Measurements from ENCODE around the gene CHTF8. TPM values are rescaled to one million over a fixed set of nuclear protein-coding genes. Genes with fewer than 3 reads are reported as not detected.

CHTF8 gene
- total RNA-seq, 1 donor from 2014 or later: 47.4 TPM

- H3K4me3 ChIP-seq (ENCODE audit: low read depth, low read length): no peak overlapping the region
- DNase-seq (ENCODE audit: low read depth): no peak
- TF ChIP-seq CTCF (conservative IDR thresholded peaks at IDR 0.05; ENCODE audit: low read depth, low read length): no peak
Observed at GRCh38 chr16:69085032-69085695, 47.2 kb downstream of the CHTF8 start.

- no peak for DNase-seq (ENCODE audit: low read depth)
Observed at GRCh38 chr16:69084289-69084688, 48.1 kb downstream of the CHTF8 start.

GRCh38 chr16:69083306-69083941, 49.0 kb downstream of the CHTF8 start:
- no peak overlapping the region for H3K4me3 ChIP-seq (ENCODE audit: low read depth, low read length)
- DNase-seq (ENCODE audit: low read depth): no peak
- TF ChIP-seq CTCF (conservative IDR thresholded peaks at IDR 0.05; ENCODE audit: low read depth, low read length): peak; percentile 45

More at GRCh38 chr16:69084289-69084688, 48.1 kb downstream of the CHTF8 start:
- TF ChIP-seq CTCF (conservative IDR thresholded peaks at IDR 0.05; ENCODE audit: low read depth, low read length): no peak
- no peak overlapping the region for H3K4me3 ChIP-seq (ENCODE audit: low read depth, low read length)

- no peak for TF ChIP-seq CTCF (conservative IDR thresholded peaks at IDR 0.05; ENCODE audit: low read depth, low read length)
- DNase-seq (ENCODE audit: low read depth): no peak
- H3K4me3 ChIP-seq (ENCODE audit: low read depth, low read length): no peak overlapping the region
Observed at GRCh38 chr16:69079697-69080096, 52.7 kb downstream of the CHTF8 start.

GRCh38 chr16:69078073-69078472, 54.3 kb downstream of the CHTF8 start:
- no peak overlapping the region for H3K4me3 ChIP-seq (ENCODE audit: low read depth, low read length)
- DNase-seq (ENCODE audit: low read depth): no peak
- TF ChIP-seq CTCF (conservative IDR thresholded peaks at IDR 0.05; ENCODE audit: low read depth, low read length): no peak

GRCh38 chr16:69077251-69077650, 55.1 kb downstream of the CHTF8 start:
- DNase-seq (ENCODE audit: low read depth): peak; percentile 95
- TF ChIP-seq CTCF (conservative IDR thresholded peaks at IDR 0.05; ENCODE audit: low read depth, low read length): no peak
- H3K4me3 ChIP-seq (ENCODE audit: low read depth, low read length): no peak overlapping the region

Data from epithelial cell of proximal tubule (primary cell).